Chondrocyte (in vitro differentiated cells): ENCODE data around the gene METTL22. TPM values are rescaled to one million over a fixed set of nuclear protein-coding genes. Genes with fewer than 3 reads are reported as not detected.

ENCODE experiments used
- DNase-seq: peaks from one replicate; pipeline ENCODE4 v3.0.0; 2021; ENCODE audit warnings: mixed read lengths, low spot score
- H3K27ac Mint-ChIP-seq: one replicate; pipeline ENCODE4 v1.8.0; 2021; ENCODE audit warnings: mild to moderate bottlenecking, moderate library complexity, mixed read lengths; ENCODE audit not compliant: unreplicated experiment
- H3K27me3 Mint-ChIP-seq: 2 replicates; pipeline ENCODE4 v1.8.0; 2021; ENCODE audit warnings: low read depth, mixed read lengths
- H3K36me3 Mint-ChIP-seq: 2 replicates; pipeline ENCODE4 v1.8.0; 2021; ENCODE audit warnings: low read depth, mixed read lengths
- H3K4me1 Mint-ChIP-seq: 2 replicates; pipeline ENCODE4 v1.8.0; 2021; ENCODE audit warnings: low read depth, mild to moderate bottlenecking, mixed read lengths
- H3K4me3 Mint-ChIP-seq: one replicate; pipeline ENCODE4 v1.8.0; 2021; ENCODE audit warnings: mild to moderate bottlenecking, moderate library complexity, mixed read lengths; ENCODE audit not compliant: unreplicated experiment
- H3K9me3 Mint-ChIP-seq: 2 replicates; pipeline ENCODE4 v1.8.0; 2021; ENCODE audit warnings: low read depth, mixed read lengths
- total RNA-seq: library from RNA; stranded (reverse); gene quantifications from 3 replicates; pipeline ENCODE4 v1.2.1, GENCODE V29; 2021
- TF ChIP-seq, protein P1 (sequence below): fragments of 200-600 bp; sonication (generic); IDR thresholded peaks from 2 replicates; pipeline ENCODE4 v1.5.0; 2021; ENCODE audit warnings: antibody characterized with exemption, mild to moderate bottlenecking, moderate library complexity

Gene METTL22
- total RNA-seq, 1 donor from 2014 or later, result 39.9 TPM

DNA sequence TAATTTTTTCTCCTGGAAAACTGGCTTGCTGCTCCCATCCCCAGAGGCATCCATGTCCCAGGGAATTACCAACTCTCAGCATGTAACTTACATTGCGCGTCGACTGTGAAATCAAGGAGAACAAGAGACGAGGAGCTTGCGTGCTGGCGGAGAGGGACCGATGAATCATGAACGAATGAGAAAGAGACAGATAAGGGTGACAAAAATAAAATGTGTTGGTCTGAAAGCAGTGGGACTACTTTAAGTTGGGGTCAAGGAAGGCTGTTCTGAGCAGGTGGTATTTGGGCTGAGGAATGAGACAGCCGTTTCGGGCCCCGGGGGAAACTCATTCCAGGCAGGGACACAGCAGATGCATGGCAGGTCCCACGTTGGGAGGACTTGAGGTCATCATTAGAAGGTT lies 75.4 kb downstream of the METTL22 start:
- Mint-ChIP-seq H3K9me3 (no peaks in the 10 kb centered on the region), H3K36me3 (peaks cover 1% of the 10 kb centered on the region), H3K27me3 (no peaks in the 10 kb centered on the region), H3K27ac (no peak overlapping the region), H3K4me1 (no peaks in the 10 kb centered on the region), H3K4me3 (no peak overlapping the region)
- TF ChIP-seq, protein P1, sequence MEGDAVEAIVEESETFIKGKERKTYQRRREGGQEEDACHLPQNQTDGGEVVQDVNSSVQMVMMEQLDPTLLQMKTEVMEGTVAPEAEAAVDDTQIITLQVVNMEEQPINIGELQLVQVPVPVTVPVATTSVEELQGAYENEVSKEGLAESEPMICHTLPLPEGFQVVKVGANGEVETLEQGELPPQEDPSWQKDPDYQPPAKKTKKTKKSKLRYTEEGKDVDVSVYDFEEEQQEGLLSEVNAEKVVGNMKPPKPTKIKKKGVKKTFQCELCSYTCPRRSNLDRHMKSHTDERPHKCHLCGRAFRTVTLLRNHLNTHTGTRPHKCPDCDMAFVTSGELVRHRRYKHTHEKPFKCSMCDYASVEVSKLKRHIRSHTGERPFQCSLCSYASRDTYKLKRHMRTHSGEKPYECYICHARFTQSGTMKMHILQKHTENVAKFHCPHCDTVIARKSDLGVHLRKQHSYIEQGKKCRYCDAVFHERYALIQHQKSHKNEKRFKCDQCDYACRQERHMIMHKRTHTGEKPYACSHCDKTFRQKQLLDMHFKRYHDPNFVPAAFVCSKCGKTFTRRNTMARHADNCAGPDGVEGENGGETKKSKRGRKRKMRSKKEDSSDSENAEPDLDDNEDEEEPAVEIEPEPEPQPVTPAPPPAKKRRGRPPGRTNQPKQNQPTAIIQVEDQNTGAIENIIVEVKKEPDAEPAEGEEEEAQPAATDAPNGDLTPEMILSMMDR, result no peak
- DNase-seq, result no peak

DNA sequence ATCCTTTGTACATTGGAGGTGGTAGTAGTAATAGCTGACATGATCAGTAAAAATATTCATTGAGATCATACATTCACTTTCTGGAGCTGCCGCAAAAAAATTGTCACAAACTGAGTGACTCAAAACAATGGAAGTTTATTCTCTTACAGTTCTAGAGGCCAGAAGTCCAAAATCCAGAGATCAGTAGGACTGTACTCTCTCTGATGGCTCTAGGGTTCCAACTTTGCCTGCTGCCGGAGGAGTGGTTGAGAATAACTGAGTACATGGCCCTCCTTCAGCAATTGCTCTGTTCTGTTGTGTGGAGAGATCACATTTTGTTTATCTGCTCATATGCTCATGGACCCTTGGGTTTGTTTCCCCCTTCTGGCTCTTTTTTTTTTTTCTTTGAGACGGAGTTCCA lies 76.5 kb downstream of the METTL22 start:
- no peaks in the 10 kb centered on the region for H3K27me3 Mint-ChIP-seq
- no peak overlapping the region for H3K4me3 Mint-ChIP-seq
- peaks cover 1% of the 10 kb centered on the region for H3K36me3 Mint-ChIP-seq
- H3K27ac Mint-ChIP-seq, result no peak overlapping the region
- no peaks in the 10 kb centered on the region for H3K9me3 Mint-ChIP-seq
- no peaks in the 10 kb centered on the region for H3K4me1 Mint-ChIP-seq
- DNase-seq, result no peak
- TF ChIP-seq, protein P1, result no peak

Other genes with a start within 250 kb of the METTL22 start
- not detected in 3 replicates for gene TMEM114, start 31.2 kb upstream of the METTL22 start, total RNA-seq
- 2.1 to 3.1 TPM (median 2.1 TPM) in 3 replicates for gene ABAT, start 52.9 kb downstream of the METTL22 start, total RNA-seq
- gene TMEM186, start 175.9 kb downstream of the METTL22 start, total RNA-seq, result 8.4 to 10.7 TPM (median 9.6 TPM) in 3 replicates
- gene PMM2, start 176.1 kb downstream of the METTL22 start, total RNA-seq, result 47.6 to 62.1 TPM (median 47.9 TPM) in 3 replicates
- gene CARHSP1, start 247.3 kb downstream of the METTL22 start, total RNA-seq, result 46.5 to 57.4 TPM (median 54.1 TPM) in 3 replicates